ENCODE data around the gene PRUNE2. TPM values are rescaled to one million over a fixed set of nuclear protein-coding genes. Genes with fewer than 3 reads are reported as not detected.

PRUNE2 gene
- total RNA-seq, 1 donor: 80.0 TPM

GRCh38 chr9:76561900-76562299, 344.0 kb downstream of the PRUNE2 start:
- H3K27me3 ChIP-seq (ENCODE audit: insufficient read depth, low read length): no peaks in the 10 kb centered on the region
- H3K9me3 ChIP-seq (ENCODE audit: low read depth, low read length): no peaks in the 10 kb centered on the region
- no peaks in the 10 kb centered on the region for H3K36me3 ChIP-seq (ENCODE audit: insufficient read depth, low read length)
- no peak overlapping the region for H2AFZ ChIP-seq (ENCODE audit: low read length)
- DNase-seq (ENCODE audit: insufficient read length, low spot score, missing footprints): no peak
- H4K20me1 ChIP-seq (ENCODE audit: insufficient read depth, low read length): no peaks in the 10 kb centered on the region
- peaks cover 75% of the 10 kb centered on the region for H3K4me1 ChIP-seq (ENCODE audit: insufficient read depth, low read length)
- peak overlapping the region; percentile 83 for H3K27ac ChIP-seq (ENCODE audit: low read depth, low read length)
- H3K4me2 ChIP-seq (ENCODE audit: insufficient read depth, low read length): peak overlapping the region; percentile 39
- no peak overlapping the region for H3K4me3 ChIP-seq (ENCODE audit: insufficient read depth, low read length)
- TF ChIP-seq CTCF (IDR thresholded peaks at IDR 0.05; ENCODE audit: extremely low read depth, low read depth, low read length): no peak
- H3K79me2 ChIP-seq (ENCODE audit: insufficient read depth, low read length): no peaks in the 10 kb centered on the region

Small RNA genes lying within 50 kb of the gene (small RNA-seq; reads per million reads assigned to genes)
- gene AL359314.1: not detected

Other genes starting within 250 kb of the PRUNE2 start
- under 0.01 and 0.36 TPM in 2 replicates for gene PCA3, start 141.7 kb downstream of the PRUNE2 start, total RNA-seq
- not detected in 2 replicates for gene FOXB2, start 113.5 kb upstream of the PRUNE2 start, total RNA-seq

All from osteoblast (primary cell).